Measurements from ENCODE around the gene CSPG4. TPM values are rescaled to one million over a fixed set of nuclear protein-coding genes. Genes with fewer than 3 reads are reported as not detected.

Gene CSPG4
- total RNA-seq, 1 donor from 2014 or later, result 0.07 TPM

- Mint-ChIP-seq H3K4me1 (peaks cover 13% of the 10 kb centered on the region), H3K27ac (no peak overlapping the region)
- no peak for TF ChIP-seq EZH2 (IDR thresholded peaks at IDR 0.05)
- TF ChIP-seq EZH2phosphoT487 (IDR thresholded peaks at IDR 0.05), result no peak
- TF ChIP-seq CTCF (IDR thresholded peaks at IDR 0.05), result no peak
Measured at GRCh38 chr15:75729326-75730069, 16.9 kb upstream of the CSPG4 start.

GRCh38 chr15:75727851-75728715 is 15.4 kb upstream of the CSPG4 start:
- DNase-seq (ENCODE audit: low spot score), result peak; percentile 68

More at GRCh38 chr15:75729326-75730069, 16.9 kb upstream of the CSPG4 start:
- peaks cover 3% of the 10 kb centered on the region for H3K27me3 ChIP-seq
- H3K4me1 ChIP-seq, result no peaks in the 10 kb centered on the region
- no peak overlapping the region for H3K4me2 ChIP-seq
- no peak overlapping the region for H3K9ac ChIP-seq
- H3K36me3 ChIP-seq, result no peaks in the 10 kb centered on the region
- DNase-seq (ENCODE audit: low spot score), result no peak
- no peaks in the 10 kb centered on the region for H3K36me3 Mint-ChIP-seq
- H4K20me1 ChIP-seq (ENCODE audit: low read depth), result no peaks in the 10 kb centered on the region
- no peak overlapping the region for H3K4me3 ChIP-seq
- no peaks in the 10 kb centered on the region for H3K79me2 ChIP-seq (ENCODE audit: low read depth)
- H3K27ac ChIP-seq, result no peak overlapping the region
- H3K4me3 Mint-ChIP-seq, result no peak overlapping the region
- H2AFZ ChIP-seq (replicated peaks), result no peak overlapping the region
- no peaks in the 10 kb centered on the region for H3K9me3 Mint-ChIP-seq
- no peaks in the 10 kb centered on the region for H3K9me3 ChIP-seq (ENCODE audit: low read depth)
- peaks cover 13% of the 10 kb centered on the region for H3K27me3 Mint-ChIP-seq (ENCODE audit: insufficient read depth, low read depth)
- H3F3A ChIP-seq (ENCODE audit: low read depth), result no peaks in the 10 kb centered on the region

GRCh38 chr15:75727031-75727531 is 14.4 kb upstream of the CSPG4 start:
- Mint-ChIP-seq H3K27me3 (ENCODE audit: insufficient read depth, low read depth) (peaks cover 14% of the 10 kb centered on the region), H3K4me3 (peak overlapping the region; percentile 68), H3K36me3 (no peaks in the 10 kb centered on the region), H3K4me1 (peaks cover 18% of the 10 kb centered on the region), H3K27ac (no peak overlapping the region), H3K9me3 (no peaks in the 10 kb centered on the region)
- H3K27me3 ChIP-seq, result peaks cover 3% of the 10 kb centered on the region
- no peaks in the 10 kb centered on the region for H3K79me2 ChIP-seq (ENCODE audit: low read depth)
- H3K9ac ChIP-seq, result no peak overlapping the region
- H3K27ac ChIP-seq, result no peak overlapping the region
- H3K4me1 ChIP-seq, result no peaks in the 10 kb centered on the region
- no peaks in the 10 kb centered on the region for H3K9me3 ChIP-seq (ENCODE audit: low read depth)
- no peak for TF ChIP-seq CTCF (IDR thresholded peaks at IDR 0.05)
- TF ChIP-seq EZH2phosphoT487 (IDR thresholded peaks at IDR 0.05), result no peak
- TF ChIP-seq EZH2 (IDR thresholded peaks at IDR 0.05), result no peak
- H3K4me3 ChIP-seq, result no peak overlapping the region
- H3F3A ChIP-seq (ENCODE audit: low read depth), result no peaks in the 10 kb centered on the region
- no peaks in the 10 kb centered on the region for H3K36me3 ChIP-seq
- DNase-seq (ENCODE audit: low spot score), result no peak
- no peak overlapping the region for H2AFZ ChIP-seq (replicated peaks)
- no peaks in the 10 kb centered on the region for H4K20me1 ChIP-seq (ENCODE audit: low read depth)
- no peak overlapping the region for H3K4me2 ChIP-seq

More at GRCh38 chr15:75727851-75728715, 15.4 kb upstream of the CSPG4 start:
- H3K4me1 ChIP-seq, result no peaks in the 10 kb centered on the region
- H3K9me3 Mint-ChIP-seq, result no peaks in the 10 kb centered on the region
- H3K27me3 ChIP-seq, result peaks cover 3% of the 10 kb centered on the region
- H3K36me3 Mint-ChIP-seq, result no peaks in the 10 kb centered on the region
- H3F3A ChIP-seq (ENCODE audit: low read depth), result no peaks in the 10 kb centered on the region
- H2AFZ ChIP-seq (replicated peaks), result no peak overlapping the region
- peaks cover 14% of the 10 kb centered on the region for H3K27me3 Mint-ChIP-seq (ENCODE audit: insufficient read depth, low read depth)
- no peak overlapping the region for H3K4me3 Mint-ChIP-seq
- no peak overlapping the region for H3K4me2 ChIP-seq
- H3K4me1 Mint-ChIP-seq, result peaks cover 19% of the 10 kb centered on the region
- no peaks in the 10 kb centered on the region for H3K36me3 ChIP-seq
- H4K20me1 ChIP-seq (ENCODE audit: low read depth), result no peaks in the 10 kb centered on the region
- peak overlapping the region; percentile 38 for H3K27ac Mint-ChIP-seq
- no peak overlapping the region for H3K27ac ChIP-seq
- no peaks in the 10 kb centered on the region for H3K9me3 ChIP-seq (ENCODE audit: low read depth)
- no peak overlapping the region for H3K4me3 ChIP-seq
- H3K79me2 ChIP-seq (ENCODE audit: low read depth), result no peaks in the 10 kb centered on the region
- TF ChIP-seq CTCF (IDR thresholded peaks at IDR 0.05) (peak; percentile 60), EZH2 (IDR thresholded peaks at IDR 0.05) (no peak)
- H3K9ac ChIP-seq, result no peak overlapping the region
